Measurements from ENCODE around the gene TOM1.

GRCh38 chr22:35363566-35364086 is 63.9 kb downstream of the TOM1 start:
- TF ChIP-seq CTCF (conservative IDR thresholded peaks at IDR 0.05; ENCODE audit: low read depth, low read length) (no peak), EZH2 (IDR thresholded peaks at IDR 0.05; ENCODE audit: low read length, unreplicated experiment) (no peak)
